Measurements from ENCODE around the gene ZFYVE9.
"Not testable (repeated sequence)": the region's sequence is repeated elsewhere in the genome, so short reads cannot be mapped to it uniquely, and the experiment has no call there.

Gene ZFYVE9, protein sequence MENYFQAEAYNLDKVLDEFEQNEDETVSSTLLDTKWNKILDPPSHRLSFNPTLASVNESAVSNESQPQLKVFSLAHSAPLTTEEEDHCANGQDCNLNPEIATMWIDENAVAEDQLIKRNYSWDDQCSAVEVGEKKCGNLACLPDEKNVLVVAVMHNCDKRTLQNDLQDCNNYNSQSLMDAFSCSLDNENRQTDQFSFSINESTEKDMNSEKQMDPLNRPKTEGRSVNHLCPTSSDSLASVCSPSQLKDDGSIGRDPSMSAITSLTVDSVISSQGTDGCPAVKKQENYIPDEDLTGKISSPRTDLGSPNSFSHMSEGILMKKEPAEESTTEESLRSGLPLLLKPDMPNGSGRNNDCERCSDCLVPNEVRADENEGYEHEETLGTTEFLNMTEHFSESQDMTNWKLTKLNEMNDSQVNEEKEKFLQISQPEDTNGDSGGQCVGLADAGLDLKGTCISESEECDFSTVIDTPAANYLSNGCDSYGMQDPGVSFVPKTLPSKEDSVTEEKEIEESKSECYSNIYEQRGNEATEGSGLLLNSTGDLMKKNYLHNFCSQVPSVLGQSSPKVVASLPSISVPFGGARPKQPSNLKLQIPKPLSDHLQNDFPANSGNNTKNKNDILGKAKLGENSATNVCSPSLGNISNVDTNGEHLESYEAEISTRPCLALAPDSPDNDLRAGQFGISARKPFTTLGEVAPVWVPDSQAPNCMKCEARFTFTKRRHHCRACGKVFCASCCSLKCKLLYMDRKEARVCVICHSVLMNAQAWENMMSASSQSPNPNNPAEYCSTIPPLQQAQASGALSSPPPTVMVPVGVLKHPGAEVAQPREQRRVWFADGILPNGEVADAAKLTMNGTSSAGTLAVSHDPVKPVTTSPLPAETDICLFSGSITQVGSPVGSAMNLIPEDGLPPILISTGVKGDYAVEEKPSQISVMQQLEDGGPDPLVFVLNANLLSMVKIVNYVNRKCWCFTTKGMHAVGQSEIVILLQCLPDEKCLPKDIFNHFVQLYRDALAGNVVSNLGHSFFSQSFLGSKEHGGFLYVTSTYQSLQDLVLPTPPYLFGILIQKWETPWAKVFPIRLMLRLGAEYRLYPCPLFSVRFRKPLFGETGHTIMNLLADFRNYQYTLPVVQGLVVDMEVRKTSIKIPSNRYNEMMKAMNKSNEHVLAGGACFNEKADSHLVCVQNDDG (N-terminal part only)

DNA sequence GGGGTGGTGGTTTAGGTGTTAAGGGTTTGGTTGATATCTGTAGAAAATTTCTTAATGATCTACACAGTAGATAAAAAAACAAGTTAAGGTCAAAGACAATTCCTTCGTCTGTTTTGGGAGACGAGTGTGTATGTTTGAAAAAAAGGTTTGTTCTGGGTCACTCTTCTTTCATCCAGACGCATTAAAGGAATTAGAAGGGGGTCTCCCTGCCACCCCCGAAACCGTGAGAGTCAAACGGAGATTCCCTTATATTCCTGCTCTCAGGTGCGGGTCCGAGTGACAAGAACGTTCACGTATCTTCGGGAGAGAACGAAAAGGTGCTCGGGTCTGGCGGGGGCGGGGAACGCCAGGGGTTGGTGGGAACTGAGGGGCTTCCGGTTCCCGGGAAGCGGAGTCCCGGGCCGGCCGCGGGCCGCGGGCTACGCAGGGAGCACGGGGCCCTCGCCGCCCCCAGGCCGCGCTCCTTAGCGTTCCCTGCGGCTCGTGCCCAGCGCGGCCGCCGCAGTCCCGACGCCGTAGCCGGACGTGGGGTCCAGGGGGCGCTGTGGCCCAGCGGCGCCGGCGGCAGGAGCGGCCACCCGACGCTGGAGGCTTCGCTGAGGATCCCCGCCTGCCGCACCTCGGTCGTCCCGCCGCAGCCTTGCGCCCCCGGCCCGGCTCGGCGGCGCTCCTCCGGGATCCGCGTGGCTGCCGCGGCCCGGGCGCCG lies at the start of gene ZFYVE9:
Gene ZFYVE9, plus strand, starts transcription at position 577 of the 707 bp plus-strand sequence. CDS start 91,118 bp downstream, outside the sequence.
- DNase-seq, result peak; percentile 76

GRCh38 chr1:52094300-52094699 lies 47.6 kb upstream of the ZFYVE9 start:
- not testable (repeated sequence) for DNase-seq

DNA sequence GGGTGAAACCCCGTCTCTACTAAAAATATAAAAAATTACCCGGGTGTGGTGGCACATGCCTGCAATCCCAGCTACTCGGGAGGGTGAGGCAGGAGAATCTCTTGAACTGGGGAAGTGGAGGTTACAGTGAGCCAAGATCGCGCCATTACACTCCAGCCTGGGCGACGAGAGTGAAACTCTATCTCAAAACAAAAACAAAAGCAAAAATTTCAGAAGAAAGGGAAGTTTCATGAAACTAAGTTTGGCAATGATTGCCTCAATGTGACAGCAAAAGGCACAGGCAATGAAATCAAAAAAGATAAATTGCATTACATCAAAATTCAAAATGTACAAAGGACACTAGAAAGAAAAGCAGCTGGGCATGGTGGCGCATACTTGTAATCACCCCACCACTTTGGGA lies 45.7 kb upstream of the ZFYVE9 start:
- DNase-seq, result no peak

DNA sequence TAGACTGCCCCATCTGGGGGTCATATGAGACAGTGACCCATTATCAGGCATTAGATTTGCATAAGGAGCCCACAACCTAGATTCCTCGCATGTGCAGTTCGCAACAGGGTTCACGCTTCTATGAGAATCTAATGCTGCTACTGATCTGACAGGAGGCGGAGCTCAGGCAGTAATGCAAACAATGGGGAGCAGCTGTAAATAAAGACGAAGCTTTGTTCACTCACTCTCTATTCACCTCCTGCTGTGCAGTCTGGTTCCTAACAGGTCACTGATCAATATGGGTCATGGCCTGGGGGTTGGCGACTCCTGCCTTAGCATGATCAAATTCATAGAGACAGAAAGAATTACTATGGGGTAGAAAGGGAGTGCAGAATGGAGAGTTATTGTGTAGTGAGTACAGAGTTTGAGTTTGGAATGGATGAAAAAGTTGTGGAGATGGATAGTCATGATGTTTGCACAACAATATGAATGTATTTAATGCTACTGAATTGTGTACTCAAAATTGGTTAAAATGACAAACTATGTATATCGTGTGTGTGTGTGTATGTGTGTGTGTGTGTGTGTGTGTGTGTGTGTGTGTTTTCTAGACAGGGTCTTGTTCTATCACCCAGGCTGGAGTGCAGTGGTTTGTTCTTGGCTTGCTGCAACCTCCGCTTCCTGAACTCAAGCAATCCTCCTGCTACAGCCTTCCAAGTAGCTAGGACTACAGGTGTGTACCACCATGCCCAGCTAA lies 43.6 kb upstream of the ZFYVE9 start:
- DNase-seq, result peak; percentile 91

DNA sequence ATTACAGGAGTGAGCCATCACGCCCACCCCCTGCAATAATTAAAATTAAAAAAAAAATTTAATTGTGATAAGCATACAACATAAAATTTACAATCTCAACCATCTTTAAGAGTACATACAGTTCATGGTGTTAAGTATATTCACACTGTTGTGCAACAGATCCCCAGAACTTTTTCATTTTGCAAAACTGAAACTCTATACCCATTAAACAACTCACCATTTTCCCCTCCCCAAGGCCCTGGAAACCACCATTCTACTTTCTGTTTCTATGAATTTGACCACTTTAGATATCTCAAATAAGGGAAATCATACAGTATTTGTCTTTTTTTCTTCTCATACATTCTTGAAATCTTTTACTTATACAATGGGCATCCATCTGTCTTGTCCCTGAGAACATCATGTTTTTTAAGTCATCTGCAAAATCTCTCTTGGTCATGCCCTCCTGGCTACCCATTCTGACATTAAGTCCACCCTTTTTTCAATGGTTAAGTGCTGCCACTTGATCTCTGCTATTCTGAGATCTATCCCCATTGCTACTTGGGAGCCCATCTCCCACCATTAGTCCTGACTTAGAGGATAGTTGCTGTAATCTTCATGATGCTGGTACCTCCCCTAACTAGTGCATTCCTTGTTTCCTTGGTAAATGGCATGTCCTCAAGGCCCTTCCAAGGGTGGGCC lies 39.4 kb upstream of the ZFYVE9 start:
- no peak for DNase-seq

DNA sequence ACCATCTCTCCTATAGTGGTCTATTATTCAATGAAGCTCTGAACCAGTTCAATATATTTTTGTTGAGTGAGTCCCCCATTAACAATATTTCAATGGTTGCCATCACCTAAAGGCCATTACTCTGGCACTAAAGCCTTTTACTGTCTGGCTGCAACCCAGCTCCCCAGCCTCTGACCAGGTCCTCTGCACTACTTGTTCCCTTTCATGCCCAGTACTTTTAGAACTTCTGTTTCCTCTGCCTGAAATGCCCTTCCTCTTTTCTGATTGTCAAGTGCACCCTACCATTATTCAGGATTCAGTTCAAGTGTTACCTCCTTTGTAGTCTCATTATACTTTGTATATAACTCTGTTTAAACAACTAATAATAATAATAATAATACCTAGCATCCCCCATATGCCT lies 30.4 kb upstream of the ZFYVE9 start:
- DNase-seq, result no peak

DNA sequence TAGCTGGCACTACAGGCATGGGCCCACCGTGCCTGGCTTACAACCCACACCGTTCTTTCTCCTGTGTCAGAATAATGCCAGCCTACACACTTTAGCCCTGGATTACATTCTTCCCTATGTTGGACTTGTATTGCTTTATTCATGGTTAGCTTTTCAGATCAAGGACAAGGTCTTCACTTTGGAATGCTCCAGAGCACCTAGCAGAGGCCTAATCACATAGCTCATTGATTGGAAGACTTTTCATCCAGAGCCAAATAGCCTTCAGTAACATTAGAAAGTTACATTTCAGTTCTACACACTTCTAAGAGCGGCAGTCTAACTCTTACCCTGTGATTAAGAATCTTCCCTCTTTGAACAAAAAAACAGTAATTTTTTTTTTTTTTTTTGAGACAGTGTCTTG lies 29.4 kb upstream of the ZFYVE9 start:
- no peak for DNase-seq

DNA sequence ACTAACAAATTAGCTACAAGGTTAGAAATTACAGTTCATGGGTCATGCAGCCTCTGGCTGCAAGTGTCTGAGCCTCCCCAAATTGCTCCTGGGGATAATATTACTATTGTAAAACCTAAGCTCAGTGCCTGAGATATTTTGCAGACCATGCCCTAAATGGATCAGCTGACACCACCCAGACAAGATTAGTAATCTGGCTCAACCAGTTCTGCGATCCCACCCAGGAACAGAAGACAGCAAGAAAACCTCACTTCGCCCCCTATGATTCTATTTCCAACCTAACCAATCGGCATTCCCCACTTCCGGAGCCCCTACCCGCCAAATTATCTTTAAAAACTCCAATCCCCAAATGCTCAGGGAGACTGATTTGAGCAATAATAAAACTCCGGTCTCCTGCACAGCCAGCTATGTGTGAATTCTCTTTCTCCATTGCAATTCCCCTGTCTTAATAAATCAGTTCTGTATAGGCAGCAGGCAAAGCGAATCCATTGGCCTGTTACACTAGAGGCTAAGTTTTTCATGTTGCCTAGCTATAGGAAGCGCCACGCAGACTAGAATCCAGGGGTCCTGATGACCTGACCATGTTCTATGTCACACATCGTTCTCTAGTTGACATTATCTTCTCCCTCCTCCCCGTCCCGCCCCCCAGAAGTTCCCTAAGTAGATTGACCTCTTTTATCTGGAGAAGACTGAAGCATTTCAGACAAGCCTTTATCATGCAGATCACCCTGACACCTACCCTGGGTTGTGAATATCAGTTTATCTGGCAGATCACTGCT lies 22.4 kb upstream of the ZFYVE9 start:
- DNase-seq, result no peak

- no peak for DNase-seq
These were observed 19.5 kb upstream of the ZFYVE9 start for GRCh38 chr1:52122384-52122783.

GRCh38 chr1:52123622-52124021 lies 18.3 kb upstream of the ZFYVE9 start:
- no peak for DNase-seq

- DNase-seq, result no peak
These were observed 16.0 kb upstream of the ZFYVE9 start for GRCh38 chr1:52125736-52126359.

DNA sequence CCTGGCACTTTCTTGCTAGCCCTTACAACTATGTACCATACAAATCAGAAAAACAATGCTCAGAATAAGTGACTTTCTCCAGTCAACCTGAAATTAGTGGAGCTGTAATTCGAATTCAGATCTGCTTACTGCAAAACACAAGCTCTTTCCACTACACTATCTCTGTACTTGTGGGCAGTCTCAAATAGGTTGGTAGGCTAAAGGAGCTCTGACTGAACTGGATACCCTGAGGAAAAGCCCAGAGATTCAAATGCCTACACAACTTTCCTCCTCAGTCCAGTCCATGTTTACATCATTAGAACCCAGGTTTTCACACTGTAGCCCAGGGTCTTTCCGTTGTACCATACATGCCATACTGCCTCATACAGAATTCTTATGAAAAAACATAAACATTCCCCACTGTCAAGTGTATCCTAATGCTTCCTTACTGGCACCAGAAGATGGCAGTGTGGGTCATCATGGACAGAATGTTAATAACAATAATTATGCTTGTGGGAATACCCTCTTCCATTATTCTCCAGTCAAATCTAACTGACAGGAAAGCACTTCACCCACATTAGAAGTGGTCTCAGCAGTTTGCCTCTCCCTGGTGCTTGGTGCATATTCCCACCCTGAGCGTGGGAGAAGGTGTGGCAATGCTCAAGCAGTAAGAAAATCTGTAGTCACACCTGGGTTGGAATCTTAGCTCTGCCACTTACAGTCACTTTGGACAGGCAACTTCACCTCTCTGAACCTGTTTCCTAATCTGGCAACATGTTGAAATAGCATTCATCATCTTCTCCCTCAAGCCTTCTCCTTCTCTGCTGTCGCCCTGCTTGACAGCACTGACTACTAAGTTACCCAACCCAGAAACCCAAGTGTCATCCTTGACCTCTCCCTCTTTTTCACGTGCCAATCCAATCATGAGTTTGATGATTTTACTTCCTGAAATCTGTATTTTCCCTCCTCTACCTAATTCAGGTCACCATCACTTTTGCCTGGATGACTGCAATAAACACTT lies 14.4 kb upstream of the ZFYVE9 start:
- DNase-seq, result peak; percentile 63

- no peak for DNase-seq
These were observed 1.9 kb upstream of the ZFYVE9 start for GRCh38 chr1:52139817-52140540.

GRCh38 chr1:52140633-52141512 lies 1.0 kb upstream of the ZFYVE9 start:
- DNase-seq, result no peak

GRCh38 chr1:52142220-52143183 lies 613 bp downstream of the ZFYVE9 start:
- DNase-seq, result peak; percentile 69

DNA sequence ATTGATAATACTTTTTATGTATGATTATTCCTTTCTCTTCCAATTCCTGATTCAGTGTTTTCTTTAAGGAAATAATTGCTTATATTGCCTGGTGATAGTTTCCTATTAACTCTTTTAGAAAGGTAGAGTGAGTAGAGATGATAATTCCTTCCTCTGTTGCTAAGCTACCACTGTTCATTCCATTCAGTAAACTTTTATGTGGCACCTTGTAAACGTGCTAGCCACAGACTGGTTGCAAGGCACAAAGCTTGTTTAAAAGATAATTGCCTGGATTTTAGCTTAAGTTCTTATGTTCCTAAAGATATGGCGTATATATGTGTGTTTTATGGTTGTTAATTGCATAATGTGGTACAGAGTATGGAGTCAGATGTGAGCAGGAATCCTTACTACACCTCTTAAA lies 3.2 kb downstream of the ZFYVE9 start:
- DNase-seq, result no peak
